HG03378 (cell line): ENCODE data around the gene LBX2.

ENCODE experiments used
- ATAC-seq: cut with Tn5 transposase; IDR thresholded peaks from one replicate; pipeline ENCODE4 v1.9.1; 2021; ENCODE audit warnings: mild to moderate bottlenecking, moderate library complexity; ENCODE audit not compliant: unreplicated experiment

The LBX2 gene

DNA sequence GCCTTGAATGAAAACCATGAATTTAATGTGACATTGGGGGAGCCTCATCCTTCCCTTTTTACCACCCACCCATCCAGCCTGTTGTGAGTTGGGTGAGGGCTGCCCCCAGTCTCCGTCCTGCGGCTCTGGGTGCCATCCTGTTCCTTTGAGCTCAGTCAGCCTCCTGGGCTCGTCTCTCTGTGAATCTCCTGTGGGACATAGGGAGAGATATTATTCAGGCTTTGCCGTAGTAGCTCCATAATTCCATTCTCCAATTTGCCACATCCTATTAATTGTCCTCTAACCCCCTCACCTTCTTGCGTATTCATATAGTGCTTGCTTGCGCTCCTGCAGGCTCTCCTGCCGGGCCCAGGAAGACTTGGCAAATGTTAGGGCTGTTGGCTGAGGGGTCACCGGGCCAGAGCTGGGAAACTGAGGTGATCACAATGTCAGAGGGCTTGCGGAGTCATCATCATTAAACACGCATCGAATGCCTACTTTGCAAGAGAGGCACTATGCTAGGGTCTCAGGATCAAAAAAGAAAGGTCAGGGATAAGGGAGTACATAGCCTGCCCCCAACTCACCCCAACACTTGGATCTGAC lies 27.3 kb upstream of the LBX2 start:
- no peak for ATAC-seq

DNA sequence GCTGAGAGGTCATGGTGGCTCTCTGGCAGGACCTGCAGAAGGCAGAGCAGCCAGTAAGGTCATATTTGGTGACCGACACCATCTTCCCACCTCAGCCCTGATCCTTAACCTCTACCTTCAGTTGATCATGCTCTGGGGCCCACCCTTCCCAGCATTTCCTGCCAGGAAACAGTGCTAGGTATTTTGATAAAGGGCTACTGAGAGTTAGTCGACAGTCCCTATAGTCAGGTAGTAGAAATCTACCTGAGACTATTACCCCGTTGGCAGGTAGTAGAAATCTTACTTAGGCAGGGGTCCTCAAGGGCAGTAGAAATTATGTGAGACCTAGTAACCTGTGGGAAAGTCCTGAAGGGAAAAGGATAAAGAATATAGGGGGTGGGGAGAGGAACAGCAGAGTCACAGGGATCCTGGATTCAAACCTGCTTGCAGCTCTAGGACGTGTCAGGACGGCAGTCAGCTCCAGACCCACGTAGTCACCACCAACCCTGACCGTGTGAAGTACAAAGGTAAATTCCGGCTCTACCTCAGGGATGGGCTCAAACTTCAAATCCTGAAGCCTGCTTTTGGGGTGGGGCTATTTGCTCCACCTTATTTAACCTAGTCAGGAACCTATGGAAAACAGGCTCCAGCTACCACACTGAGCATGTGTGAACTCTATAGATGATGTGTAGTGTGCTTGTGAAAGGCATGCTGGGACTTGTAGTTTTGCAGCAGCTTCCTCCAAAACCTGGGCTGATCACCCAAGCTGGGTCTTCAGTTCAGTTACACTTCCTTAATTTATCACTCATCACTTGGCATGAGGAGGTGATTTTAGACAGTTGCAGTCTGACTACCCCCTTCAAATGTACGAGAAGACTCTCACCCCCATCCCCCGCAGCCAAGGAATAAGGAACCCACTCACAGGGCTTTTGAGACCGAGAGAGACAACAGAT lies 26.6 kb upstream of the LBX2 start, which contains the start of gene DQX1:
TSS of gene DQX1 (minus strand) at position 515 of the 932 bp plus-strand sequence. CDS start at position 13, 502 bp downstream.
- ATAC-seq, result peak; percentile 24

DNA sequence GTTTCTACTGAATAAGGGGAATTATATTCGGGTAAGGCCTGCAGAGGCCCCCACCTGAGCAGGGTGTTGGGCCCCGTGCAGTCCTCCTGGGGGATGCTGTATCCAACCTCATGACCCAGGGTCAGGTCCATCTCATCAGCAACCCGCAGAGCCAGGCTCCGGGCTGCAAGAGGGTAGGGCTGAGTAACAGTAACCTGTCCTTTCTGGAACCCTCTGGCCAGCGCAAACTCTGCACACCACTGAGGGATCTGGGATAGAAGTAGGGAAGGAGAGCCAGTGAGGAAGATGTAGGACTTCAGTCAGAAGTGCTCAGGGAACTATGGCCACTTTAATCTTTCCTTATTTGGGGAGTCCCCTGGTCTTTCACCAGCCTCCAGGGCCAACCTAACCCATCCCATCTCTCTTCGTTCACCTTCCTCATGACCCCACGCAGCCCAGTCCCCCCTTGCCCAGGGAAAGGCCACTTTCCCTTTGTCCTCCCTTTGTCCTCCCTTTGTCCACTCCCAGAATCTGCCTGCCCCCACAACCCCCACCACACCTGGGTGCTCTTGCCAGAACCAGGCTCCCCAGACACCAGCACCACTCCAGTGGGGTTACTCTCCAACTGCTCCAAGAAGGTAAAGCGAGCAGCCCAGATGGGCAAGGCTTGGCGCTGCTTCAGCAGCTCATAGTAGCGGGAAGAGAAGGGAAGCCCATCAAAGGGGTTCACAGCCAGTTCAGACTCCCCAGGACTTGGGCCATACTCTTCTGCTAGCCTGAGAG lies 25.7 kb upstream of the LBX2 start:
- no peak for ATAC-seq

DNA sequence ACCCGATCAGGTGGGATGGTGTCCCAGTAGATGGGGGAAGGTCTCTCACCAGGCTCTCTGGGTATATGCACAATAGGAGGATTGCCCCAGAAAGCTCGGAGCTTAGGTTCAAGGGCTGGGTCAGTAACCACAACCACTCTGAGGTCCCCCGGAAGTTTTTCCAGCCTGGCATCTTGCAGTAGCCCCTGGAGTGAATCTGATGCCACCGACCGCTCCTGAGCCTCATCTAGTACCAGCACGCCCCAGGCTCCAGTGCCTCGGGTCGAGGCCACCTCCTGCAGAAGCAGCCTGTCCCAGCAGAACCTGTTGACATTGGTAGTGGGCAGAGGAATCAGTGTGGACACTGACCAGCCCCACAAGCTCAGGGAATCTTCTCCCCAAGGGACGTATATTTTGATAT lies 24.6 kb upstream of the LBX2 start:
- ATAC-seq, result no peak

DNA sequence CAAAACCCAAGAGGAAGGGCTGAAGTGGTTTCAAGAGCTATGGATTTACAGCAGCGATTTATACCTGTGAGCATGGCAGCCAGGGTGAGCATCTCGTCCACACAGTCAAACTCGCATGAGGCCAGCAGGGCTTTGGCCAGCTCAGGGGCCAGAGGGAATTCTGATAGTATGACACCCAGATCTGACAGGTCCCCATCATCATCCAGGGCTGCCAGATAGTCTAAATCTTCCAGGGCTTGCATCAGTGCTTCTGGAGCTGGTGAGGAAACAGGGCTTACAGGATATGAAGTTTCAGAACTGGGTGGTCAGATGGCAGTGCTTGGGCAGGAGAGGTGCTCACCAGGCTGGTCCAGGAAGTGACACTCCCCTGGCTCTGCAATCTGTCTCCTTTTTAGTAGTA lies 23.1 kb upstream of the LBX2 start:
- ATAC-seq, result no peak

DNA sequence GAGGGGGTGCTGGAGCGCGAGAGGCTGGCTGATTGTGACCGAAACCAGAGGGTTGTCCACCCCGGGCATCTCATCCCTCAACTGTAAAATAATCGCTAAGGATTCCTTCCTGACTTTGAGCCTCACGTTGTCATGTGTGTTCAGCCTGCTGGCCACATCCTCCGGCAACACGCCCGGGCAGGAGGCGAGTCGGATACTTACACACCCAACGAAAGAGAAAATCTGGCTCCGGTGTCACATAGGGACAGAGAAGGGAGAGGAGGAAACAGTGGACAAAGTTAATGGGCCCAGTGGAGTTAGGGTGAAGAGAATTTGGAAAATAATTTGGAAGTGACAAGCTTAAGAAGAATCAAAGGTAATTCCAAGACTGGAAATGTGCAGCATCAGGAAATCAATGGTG lies 17.2 kb upstream of the LBX2 start:
- no peak for ATAC-seq

DNA sequence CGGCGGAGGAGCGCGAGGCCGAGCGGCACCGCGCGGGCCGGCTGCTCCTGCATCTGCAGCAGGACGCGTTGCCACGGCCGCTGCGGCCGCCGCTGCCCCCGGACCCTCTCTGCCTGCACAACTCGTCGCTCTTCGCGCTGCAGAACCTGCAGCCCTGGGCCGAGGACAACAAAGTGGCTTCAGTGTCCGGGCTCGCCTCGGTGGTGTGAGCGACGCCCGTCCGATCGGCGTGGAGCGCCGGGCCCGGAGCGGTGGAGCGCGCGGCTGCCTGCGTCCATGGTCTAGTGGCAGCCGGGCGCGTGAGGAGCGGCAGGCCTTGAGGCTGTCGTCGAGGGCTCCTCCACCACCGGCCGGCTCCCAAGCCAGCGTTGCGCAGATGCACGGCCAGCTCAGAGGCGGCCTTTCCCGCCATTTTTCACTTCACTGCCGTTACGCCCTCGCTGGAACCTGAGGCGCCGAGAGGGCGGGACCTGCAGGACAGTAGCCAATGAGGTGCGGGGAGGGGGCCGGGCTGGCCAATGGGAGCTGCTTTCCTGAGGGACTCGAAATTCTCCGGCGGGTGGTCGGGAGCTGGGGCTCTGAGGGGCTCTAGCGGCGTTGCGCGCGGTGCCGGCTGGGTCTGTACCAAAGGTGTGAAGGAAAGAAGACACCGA lies 16.7 kb upstream of the LBX2 start:
- no peak for ATAC-seq

DNA sequence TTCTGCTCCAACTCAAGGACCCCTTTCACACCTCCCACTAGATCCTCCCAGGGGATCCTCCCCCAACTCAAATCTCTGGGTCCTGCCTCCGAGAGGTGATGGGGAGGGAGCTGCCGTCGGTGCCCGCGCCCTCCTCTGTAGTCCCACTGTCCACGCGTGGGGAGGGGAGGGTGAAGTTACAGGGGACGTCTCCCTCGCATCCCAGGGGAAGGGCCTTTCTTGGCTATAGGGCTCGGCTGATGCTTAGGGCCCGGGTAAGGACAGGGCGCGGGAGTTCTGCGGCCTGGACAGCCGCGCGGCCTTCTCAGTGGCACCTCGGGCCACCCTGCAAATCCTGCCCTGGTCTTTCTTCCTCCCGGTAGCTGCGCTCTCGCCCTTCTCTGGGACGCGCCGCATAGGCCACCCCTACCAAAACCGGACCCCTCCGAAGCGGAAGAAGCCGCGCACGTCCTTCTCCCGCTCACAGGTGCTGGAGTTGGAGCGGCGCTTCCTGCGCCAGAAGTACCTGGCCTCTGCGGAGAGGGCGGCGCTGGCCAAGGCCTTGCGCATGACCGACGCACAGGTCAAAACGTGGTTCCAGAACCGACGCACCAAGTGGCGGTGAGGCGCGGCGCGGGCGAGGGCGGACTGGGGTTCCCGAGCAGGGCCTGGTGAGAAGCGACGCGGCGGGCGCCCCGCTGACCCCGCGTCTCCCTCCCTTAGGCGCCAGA lies 16.0 kb upstream of the LBX2 start:
- no peak for ATAC-seq

DNA sequence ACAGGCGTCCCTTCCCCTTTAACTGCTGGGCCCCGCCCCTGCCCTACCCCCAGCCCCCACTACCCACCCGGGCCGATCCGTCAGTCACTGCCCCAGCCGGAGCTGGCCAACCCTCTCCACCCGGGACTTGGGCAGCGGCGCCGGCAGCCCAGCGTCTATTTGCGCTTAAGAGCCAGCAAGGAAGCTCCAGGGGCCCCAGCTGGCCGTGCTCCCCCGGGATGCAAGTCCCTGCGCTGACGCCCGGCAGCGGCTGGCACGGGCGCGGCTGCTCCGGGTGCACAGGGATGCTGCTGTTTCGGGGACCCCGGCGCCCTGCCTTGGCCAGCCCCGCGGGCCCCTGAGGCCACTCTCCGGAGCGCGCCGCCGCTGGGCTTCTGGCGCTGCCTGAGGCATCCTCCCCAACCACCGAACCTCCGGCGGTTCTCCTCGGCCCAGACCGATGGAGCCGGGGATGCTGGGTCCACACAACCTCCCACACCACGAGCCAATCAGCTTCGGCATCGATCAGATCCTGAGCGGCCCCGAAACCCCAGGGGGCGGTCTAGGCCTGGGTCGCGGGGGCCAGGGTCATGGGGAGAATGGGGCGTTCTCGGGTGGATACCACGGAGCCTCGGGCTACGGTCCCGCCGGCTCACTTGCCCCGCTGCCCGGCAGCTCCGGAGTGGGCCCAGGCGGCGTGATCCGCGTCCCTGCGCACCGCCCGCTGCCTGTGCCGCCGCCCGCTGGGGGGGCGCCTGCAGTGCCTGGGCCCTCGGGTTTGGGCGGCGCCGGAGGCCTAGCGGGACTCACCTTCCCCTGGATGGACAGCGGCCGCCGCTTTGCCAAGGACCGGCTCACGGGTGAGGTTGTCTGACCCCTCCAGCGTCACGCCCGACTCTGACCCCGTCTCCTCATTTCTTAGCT lies 15.2 kb upstream of the LBX2 start, which contains the start of gene TLX2:
TSS of gene TLX2 (plus strand) at position 83 of the 903 bp plus-strand sequence. CDS start at position 440, 357 bp downstream.
- no peak for ATAC-seq

DNA sequence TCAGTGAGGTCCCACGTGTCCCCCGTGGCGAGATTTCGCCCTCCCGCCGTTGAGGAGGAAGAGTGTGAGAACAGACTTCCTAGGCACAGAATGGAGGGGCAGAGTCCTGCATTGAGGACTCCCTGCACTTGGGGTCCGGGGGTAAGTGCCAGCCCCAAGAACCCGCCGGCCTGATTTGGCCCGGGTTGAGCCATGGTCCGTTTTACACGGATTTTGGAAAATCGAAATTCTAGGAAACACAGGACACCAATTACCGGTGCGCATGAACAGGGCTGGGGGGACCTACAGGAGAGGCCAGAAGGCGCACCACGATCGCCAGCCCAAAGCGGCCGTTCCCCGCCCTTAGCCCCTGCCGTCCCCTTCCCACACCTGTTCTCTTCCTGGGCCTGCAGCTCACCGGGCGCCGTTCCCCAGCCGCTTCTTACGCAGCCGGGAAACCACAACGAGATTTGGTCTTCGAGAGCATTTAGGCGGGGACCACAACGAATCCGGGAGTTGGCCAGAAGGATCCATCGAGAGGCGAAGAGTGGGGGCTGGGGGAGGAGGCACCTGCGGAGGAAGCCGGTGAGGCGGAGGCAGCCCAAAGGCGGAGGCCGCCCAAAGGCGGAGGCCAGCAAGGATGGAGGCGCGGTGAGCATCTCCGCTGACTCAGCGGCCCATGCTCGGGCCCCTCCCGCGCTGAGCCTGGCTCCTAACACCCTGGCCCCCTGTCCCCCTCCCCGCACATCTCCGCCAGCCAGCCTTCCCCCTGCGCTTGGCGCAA lies 14.4 kb upstream of the LBX2 start:
- ATAC-seq, result no peak

DNA sequence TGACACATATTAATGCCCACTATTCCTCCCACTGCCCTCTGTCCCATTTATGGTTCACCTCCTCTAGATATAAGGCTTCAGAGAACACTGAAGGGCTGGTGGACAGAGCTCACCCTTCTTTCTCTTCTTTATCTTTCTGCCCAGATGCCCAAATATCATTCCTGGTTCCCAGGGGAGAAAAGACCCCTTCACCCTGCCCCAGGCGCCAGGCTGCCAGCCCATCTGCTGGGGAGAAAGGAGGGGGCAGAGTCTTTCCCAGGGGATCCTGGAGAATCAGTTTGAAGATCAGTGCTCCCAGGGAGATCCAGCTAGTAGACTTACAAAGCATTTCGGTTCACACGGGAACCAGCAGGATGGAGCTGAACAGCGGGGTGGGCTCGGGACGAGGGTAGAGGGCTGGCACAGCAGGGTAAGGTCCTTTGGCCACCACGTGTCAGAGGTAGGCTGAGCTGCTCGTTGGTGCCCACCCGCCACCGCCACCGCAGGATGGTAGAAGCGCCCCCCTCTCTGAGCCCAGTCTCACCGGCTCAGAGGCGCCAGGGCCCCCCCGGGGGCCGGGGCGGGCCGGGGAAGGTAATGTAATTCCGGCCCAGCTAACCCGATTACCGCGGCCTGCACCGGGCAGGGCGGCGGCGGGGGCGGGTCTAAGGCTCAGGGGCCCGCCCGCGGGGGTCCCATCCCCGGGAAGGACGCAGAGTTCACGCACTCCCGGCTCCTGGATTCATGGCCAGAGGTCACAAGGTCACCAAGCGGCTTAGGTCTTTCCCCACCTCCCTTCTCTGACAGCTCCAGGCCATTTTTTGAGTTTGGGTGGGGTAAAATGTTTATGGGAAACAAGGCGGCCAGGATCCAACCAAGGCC lies 13.6 kb upstream of the LBX2 start:
- no peak for ATAC-seq

DNA sequence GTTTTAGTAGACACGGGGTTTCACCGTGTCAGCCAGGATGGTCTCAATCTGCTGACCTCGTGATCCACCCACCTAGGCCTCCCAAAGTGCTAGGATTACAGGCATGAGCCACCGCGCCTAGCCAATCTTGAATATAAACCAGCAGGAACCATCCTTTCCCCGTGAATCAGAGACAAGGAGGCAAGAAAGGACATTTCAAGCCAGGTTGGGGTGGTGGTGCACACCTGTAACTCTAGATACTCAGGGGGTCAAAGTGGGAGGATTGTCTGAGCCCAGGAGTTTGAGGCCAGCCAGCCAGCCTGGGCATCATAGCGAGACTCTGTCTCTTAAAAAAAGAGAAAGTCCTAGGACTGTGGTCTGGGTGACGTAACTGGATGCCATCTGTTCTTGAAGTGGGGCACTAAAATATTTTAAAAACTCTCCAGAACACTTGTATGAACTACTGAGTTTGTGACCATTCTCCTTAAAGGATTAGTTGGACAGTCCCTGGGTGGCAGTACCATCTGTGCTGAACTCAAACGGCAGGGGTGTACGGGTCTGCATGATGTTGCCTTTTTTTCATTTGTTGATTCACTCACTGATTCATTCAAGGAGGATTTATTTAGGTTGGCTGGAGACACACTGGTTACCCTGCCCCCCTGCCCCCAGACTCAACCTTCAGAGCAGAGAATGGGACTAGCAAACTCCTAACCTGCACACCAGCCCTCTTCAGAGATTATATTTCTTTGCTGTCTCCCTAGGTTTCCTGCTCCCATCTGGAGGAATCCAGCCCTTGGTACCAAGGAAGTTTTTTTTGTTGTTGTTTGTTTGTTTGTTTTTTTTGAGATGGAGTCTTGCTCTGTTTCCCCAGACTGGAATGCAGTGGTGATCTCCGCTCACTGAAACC lies 11.9 kb upstream of the LBX2 start:
- ATAC-seq, result no peak

DNA sequence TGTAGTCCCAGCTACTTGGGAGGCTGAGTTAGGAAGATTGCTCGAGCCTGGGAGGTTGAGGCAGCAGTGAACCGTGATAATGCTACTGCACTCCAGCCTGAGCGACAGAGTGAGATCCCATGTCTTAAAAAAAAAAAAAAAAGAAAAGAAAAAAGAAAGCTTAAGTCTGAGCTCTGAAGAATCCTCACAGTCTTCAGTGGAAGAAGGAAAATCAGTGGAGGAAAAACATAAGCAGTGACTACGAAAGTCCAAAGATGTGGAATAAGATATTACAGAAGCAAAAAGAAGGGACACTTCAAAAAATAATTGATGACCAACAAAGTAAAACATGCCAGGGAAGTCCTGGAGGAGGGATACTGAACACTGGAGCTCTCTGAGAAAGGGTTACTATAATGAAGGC lies 10.9 kb upstream of the LBX2 start:
- no peak for ATAC-seq

DNA sequence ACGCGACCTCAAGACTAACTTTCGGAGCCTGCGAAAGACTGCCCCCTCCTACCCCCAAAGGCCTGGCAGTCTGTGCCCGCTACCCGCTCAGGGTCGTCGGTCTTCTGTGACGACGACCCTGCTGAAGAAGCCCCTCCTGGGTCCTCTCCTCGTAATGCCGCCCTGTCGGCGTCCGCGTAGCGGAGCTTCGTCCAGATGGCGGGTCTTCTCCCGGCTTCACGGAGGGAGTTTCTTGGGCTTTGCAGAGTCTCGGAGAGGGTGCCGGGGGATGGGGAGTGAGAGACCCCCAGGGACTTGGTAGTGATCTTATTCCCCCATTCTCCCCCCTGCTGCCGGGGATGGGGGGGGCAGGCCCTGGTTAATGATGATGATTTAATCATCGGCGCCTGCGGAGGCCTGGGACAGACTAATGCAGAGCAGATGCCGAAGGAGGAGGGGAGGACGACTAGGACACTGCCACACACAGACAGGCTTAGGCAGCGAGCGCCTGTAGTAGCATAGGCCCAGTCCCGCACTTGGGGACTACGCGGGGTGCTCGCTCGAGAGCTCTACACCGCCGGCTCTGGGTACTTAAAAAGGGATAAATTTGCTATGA lies 8.6 kb upstream of the LBX2 start:
- ATAC-seq, result peak; percentile 1

DNA sequence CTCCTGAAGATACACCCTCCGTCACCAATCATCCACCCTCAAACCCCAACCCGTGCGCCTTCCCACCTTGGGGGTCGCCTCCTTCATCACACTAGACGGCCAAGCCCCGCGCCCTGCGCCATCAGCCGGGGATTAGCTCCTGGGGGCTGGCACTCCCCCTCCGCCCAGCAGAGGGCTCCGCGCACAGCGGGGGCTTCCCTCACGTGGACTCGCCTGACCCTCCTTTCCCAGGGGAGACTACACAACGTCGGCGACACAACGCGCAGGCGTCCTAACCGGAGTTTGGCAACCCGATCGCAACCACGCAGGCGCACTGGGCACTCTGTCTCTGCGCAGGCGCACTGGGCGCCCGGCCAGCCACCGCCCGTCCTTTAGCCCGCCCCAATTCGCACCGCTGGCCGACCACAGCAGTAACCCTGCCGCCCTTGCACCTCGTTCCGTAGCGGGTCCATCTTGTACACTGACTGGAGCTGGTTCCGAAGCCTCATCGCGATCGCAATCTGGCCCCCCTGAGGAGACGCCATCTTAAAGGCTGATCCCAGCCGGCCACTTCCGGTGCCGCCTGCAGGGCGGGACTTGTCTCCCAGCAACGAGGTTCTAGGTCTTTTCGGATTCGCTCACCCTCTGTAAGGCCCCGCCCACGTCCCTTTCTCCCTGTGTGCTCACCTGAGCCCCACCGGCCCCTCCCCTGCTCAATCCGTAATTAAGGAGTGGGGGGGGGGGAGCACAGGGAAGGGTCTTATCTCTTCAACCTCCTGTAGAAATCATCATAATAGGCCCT lies 7.9 kb upstream of the LBX2 start, which contains the start of gene PCGF1:
TSS of gene PCGF1 (minus strand) at position 551 of the 781 bp plus-strand sequence. CDS start at position 524, 27 bp downstream.
- peak; percentile 88 for ATAC-seq
